GM19397 (cell line): ENCODE results near the gene PRELP.
"Not testable (repeated sequence)": the region's sequence is repeated elsewhere in the genome, so short reads cannot be mapped to it uniquely, and the experiment has no call there.

ENCODE experiments used
- ATAC-seq: cut with Tn5 transposase; IDR thresholded peaks from one replicate; pipeline ENCODE4 v1.9.1; 2021; ENCODE audit warnings: mild to moderate bottlenecking, moderate library complexity; ENCODE audit not compliant: unreplicated experiment

Gene PRELP

GRCh38 chr1:203505526-203506204 is 30.1 kb downstream of the PRELP start:
- no peak for ATAC-seq

DNA sequence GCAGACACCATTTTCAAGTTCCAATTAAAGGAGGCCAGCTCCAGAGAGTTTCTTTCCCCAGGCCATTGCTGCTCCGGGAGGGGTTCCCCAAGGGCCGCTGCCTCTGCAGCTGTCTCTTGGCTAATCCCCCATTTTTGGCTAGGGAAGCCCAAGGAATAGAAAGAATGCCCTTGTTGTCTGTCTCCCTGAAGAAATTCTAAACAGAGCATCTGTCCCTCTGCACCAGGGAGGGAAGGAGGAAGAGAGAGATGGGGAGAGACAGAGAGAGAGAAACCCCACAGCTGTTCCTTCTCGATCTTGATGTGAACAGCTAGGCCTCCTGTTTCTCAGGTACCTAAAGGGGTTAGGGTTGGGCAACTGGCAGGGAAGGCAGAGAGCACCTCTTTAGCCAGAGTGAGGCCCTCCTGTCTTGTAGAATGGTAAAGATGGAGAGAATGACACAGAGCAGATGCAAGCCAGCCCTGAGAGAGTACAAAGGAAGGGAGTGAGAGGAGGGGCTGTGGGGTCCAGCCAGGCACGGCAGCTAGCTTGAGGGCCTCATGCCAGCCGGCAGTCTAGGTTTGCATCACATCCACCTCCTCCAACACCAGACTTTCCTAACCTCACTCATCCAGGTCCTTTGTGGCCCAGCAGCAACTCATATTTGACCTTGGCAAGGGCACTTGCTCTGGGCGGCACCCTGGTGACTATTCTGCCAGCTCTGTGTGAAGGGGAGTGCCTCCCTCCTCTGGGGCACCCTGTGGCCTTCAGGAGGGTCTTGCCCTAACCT is 31.4 kb downstream of the PRELP start:
- no peak for ATAC-seq

- ATAC-seq, result no peak
These were observed 32.2 kb downstream of the PRELP start for GRCh38 chr1:203507759-203508158.

DNA sequence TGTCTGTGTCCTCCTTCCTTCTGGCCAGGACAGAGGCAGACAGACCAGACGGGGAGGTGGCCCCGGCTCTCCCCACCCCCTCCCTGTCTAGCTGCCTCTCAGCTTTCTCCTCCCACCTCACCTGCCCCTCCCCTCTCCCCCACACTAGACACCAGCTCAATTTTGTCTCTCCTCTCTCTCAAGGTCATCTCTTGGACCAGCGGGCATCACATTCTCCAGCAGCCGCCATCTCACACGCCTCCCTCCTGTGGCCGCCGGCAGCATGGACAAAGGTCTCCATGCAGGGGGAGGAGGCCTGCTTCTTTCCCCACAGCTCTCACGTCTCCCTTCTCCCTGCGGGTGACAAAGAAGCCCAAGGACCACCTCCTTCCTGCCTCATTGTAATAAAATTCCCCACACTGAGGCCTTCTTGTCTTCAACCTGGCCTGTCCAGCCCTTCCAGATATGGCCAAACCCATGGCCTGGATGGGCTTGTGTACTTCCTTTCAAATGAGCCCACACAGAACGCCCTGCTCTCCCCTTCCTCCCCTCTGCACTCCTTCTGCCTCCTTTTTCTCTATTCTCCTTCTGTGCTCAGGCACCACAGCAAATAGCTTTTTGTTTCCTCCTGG is 33.0 kb downstream of the PRELP start:
- no peak for ATAC-seq

DNA sequence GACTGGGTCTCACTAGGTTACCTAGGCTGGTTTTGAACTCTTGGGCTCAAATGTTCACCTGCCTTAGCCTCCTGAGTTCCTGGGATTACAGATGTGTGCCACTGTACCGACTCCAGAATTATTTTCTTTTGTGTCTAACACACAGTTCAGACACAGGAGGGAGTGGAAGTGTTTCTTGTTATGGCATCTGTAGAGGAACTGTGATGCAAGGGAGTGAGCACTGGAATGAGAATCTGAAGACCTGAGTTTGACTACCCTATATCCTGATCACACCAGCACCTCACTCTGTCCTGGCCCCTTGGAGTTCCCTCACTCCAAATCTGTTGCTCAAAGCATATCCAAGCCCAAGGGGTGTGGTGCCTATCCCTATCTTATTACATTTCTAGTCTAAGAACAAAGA is 33.5 kb downstream of the PRELP start:
- no peak for ATAC-seq

DNA sequence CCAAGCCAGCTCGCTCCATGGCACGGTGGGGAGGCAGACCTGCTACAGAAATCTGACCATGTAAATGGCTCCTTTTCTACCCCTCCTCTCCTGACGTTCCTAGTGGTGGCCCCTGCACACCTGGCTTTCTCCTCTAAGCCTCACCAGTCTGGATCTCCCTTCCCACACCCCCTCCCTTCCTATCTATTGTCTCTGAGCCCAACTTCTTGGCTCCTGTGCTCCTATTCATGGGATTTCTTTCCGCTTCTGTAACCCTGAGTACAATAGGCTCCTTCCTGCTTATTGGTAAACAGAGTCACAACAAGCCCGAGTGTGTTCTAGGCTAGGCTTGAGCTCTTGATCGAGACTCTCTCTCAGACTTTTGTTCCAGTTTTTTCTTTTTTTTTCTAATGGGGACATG is 35.9 kb downstream of the PRELP start:
- no peak for ATAC-seq

GRCh38 chr1:203511930-203512329 is 36.3 kb downstream of the PRELP start:
- no peak for ATAC-seq

DNA sequence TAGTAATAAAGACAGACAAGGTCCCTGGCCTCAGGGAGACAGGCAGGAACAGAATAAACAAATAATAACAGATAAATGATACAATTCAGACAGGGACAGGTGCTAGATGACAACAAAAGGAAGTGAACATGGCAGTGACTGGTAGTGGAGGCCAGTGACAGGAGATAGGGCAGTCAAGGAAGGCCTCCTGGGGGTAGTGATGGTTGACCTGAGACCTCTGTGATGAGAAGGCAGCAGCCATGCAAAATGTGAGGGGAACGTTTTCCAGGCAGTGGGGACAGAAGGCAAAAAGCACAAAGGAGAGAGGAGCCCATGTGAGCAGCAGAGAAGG is 36.9 kb downstream of the PRELP start:
- ATAC-seq, result no peak

- ATAC-seq, result no peak
These were observed 37.4 kb downstream of the PRELP start for GRCh38 chr1:203512848-203513584.

DNA sequence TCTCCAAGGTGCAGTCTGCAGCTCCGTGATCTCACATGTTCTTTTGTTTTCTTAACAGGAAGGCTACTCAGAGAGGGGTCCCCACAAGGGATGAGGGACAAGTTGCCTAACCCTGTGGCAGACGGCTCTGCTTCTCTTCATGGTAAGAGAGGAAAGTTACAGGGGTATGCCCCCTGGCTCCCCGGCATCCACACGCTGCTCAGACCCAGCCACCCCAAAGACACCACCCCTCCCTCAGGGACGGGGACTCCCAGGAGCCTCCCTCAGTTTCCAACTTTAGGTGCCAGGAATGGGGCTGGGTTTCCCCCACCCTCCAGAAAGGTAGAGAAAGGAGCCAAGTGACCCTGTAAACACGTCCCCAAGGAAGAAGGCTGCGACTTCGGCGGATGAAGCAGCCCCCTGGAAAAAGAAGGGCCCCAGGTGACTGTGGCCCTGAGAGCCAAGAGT is 38.0 kb downstream of the PRELP start:
- no peak for ATAC-seq

DNA sequence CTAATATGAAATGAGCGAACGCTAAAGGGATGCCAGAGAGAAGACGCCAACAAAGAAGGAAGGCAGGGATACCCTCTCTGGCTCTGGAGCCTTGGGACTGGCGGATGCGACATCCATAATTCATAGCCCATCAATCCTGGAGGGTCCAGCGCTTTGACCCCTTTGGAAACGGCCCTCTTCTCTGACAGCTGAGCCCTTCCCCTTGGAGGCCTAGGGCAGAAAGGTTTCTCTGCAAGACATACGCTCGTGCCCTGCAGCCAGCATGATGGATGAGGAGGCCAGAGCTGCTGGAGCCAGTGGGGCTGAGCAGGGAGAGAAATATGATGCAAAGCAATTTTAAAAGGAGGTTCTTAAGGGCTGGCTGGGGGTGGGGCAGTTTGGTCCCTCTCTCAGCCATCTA is 40.6 kb downstream of the PRELP start:
- ATAC-seq, result no peak

DNA sequence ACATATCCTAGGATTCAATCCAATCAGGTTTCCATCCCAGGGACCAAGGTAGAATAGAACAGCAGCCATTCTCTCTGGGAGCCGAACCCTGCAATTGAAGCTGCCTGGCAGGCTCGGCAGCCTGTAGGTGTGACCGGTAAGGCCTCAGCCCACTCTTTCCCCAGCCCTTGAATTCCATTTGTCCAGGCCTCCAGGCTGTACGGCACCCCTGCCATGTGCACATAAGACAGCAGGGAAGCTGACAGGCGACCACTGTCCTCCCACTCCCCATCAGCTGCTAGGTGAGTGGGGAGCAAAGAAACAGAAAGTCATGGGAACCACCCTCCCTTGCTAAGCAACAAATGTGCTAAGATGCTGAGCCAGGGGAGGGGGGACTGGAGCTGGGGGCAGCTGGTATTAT is 41.3 kb downstream of the PRELP start:
- ATAC-seq, result no peak

GRCh38 chr1:203517426-203518110 is 42.0 kb downstream of the PRELP start:
- ATAC-seq, result no peak

DNA sequence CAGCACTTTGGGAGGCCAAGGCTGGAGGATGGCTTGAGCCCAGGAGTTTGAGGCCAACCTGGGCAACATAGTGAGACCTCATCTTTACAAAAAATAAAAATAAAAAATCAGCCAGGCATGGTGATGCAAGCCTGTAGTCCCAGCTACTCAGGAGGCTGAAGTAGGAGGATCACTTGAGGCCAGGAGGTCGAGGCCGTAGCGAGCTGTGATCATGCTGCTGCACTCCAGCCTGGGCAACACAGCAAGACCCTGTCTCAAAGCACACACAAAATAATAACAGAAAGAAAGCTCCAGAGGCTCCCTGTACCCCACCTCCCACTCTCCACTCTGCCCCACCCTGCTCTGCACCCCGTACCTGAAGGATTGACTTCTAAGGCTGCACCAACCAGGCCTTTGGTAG is 42.5 kb downstream of the PRELP start:
- not testable (repeated sequence) for ATAC-seq

DNA sequence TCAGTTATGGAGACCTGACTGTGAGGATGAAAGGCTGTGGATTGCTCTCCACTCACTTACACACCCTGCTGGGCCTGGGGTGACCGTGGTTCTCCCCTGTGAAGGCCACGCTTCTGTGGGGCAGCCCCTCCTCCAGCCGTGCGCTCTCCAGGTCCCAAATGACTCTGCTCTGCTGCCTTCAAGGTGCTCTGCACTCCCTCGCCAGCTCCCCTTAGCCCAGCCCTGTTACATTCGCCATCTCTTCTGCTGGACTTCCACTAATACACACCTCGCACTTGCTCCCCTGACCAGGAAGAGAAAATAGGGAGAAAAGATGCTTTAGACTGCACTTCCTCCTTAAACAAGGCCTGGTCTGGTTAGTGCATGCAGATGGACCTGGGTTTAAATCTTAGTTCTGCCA is 42.9 kb downstream of the PRELP start:
- ATAC-seq, result no peak

DNA sequence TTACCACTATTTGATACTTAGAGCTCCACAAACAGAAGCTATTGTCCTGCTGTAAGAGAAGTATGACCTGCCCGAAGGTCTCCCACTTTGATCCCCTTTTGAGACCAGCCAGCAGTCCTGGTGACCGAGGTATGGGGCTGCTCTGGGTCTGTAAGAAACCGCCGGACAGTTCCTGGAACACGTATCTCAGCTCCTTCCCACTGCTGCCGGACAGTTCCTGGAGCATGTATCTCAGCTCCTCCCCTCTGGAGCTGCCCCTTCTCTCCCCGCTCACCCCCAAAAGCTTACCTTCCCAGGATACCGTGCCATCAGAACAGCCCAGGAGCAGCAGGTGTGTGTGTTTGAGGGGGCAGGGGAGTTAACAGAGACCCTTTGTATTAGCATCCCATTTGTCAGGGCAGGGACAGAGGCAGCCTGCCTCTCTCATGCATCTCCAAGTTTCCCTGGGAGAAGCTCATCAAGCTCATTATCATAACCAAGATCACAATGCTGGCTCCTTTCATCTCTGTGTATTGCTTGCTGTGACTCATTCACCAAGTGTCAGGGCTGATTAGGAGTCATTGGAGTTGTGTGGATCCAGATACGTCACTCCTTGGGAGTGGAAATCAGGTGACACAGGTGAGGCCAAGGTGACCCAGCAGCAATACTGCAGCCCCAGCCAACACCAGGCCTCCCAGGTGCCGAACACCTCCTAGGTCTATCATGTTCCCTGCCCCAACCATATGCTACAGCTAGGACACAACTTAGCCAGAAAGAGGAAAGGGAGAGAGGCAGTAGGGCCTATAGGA is 43.6 kb downstream of the PRELP start:
- ATAC-seq, result no peak

DNA sequence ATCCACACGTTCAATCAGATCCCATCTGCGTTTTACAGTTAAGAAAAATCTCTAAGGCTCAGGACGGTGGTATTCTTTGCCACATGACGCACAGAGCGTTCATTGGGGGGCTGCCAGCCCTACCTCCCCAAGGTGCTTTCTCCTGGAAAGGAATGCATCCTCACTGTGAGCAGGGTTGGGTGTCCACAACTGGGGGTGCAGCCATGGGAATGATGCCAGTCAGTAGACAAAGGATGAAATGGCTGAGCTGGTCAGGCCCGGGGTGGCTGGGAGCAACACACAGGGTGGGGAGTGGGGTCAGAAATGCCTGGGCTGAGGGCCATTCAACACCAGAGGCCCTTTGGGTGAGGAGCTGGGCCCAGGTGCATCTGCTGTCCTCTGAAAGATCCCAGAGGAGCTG is 44.3 kb downstream of the PRELP start:
- no peak for ATAC-seq

GRCh38 chr1:203520315-203520714 is 44.7 kb downstream of the PRELP start:
- ATAC-seq, result no peak

DNA sequence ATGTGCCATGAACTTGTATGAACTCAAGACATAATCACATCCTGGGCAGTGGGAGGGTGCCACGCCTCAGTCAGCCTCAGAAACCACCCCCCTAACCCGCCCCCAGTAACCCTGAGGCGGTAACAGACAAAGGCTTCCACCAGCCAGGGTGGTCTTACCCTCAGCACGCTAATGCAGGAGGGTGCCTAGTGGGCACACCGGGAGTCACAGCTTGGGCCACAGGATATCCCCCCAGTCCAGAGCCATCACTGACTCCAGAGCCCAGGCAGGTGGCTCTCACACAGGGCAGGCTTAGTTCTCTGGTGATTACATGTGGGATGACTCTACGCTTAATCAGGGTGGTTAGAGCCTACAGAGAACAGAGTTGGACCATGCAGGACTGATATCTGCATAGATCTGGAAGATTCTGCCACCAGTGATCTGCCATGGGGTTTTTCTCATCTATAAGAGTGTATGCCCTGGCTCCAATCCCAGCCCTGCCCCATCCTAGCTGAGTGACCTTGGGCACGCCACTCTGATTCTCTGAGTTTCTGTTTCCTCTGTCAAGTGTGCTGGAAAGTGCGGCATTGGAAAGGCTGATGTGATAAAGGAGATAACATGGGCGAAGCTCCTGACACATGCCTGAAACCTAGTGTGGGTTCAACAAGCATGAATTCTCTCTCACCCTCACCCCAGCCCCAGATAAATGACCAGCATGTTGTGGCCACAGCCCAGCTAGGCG is 45.6 kb downstream of the PRELP start:
- no peak for ATAC-seq

DNA sequence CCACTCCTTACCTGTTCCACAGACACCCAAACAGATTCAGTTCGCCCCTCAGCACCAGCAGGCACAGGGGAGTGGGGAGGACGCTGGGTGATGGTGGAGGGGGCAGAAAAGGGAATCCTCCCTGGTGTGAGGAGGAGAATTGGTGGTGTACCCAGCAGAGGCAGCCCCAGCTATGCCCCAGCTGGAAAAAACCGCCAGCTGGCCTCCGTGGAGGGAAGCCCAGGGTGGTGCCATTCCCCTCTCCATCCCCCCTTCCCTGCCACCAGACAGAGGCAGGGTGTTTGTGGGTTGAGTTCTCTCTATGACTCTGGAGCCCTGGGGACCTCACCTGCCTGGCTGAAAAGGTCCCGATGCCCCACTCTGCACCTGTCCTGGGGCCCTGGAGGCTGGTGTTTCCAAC is 46.2 kb downstream of the PRELP start:
- no peak for ATAC-seq
